GM19238 (cell line): ENCODE results near the gene NELFA.

ENCODE experiments used
- DNase-seq: peaks from one replicate; pipeline ENCODE4 v3.0.0; 2011; ENCODE audit warnings: low spot score; ENCODE audit not compliant: insufficient read length

NELFA gene

DNA sequence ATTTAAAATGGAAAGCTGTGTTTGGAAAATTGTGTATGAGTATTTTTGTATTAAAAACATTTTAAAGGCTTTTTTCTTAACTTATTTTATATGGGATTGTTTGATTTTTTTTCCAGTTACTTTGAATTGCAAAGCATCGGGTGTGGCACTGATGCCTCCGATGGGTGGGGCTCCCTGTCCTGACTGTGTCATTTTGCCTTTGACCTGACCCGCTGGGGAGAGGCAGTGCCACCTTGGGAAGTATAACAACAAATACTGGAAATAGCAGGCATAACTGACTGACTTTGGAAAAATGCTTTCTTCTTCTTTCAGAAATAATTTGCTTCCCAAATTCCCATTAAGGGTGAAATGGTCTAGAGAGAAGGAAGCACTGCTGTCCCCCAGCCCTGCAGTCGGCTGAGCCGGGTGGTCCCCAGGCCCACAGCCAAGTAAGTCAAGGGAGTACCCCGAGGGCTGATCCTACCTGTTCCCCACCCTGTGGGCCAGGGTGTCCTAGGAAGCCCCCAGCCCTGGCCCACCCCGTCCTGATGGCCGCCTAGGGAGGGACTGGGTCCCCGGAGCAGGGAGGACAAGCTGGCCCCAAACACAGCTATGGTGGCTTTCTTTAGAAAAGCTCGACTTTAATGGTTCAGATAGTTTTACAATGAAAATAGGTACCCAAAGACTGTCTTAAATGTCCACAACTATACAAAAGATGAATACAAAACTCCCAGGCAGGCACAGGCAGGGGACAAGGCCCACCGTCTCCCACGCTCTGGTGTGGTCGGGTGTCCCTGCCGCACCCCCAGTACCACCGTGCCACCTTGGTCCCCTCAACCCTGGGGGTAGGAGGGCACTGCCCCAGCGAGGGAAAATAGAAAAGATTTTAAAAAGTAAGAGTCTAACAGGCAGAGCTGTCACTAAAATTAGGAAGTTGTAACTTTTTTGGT is 26.4 kb downstream of the NELFA start:
- DNase-seq = no peak

DNA sequence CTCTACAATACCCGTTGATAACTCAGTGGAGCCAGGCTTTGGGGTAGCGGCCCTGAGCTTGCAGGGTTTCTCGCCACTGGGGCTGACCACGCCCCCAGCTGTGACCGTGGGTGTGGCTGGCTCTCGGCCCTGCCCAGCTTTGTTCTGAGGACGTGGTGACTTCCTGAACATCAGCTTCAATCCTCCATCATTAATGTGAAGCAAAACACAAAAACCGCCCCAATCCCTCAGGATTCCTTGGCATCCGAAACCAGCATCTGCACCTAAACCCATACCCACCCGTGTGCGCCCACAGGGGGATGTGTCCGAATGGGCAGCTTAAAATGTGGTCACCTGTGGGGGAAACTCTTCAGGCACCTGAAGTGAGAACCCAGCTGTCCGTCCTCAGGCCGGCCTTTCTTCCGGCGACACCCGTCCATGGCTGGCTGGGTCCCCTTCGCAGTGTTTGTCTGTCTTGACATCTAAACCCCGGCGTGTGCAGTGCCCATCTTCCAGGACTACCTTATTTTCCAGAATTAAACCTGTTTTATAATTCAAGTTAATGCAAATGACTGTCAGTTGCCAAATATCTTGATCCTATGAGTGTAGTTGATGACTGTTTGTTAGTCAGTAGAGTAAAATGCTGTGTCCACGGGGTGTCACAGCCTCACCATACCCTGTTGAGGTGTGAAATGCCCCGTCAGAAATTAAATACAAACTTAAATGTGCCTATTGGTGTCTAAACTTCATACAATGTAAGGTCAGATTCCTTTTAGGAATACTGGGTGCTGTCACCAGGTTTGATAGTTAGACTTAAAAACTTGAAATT is 27.3 kb downstream of the NELFA start:
- DNase-seq = no peak

DNA sequence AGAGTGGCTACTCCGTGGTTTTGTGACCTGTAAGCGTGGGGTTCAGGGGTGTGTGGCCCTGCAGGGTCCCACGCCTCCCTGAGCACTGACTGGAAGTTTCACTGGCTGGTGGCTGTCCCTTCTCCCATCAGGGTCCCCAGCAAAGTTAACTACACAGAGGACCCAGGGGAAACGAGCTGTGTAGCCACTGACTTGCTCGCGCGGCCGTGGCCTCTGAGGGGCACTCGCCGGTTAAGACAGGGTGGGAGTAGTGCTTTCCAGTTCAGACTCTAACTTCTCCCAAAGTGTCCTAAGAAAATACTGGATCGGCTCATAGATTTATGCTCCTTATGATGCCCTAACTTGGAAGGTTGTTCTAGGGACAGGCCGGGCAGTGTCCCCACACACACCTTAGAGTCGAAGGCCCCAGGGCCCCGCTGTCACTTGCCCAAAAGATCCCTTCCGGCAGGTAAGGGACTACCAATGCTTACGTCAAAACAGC is 28.2 kb downstream of the NELFA start:
- no peak for DNase-seq

DNA sequence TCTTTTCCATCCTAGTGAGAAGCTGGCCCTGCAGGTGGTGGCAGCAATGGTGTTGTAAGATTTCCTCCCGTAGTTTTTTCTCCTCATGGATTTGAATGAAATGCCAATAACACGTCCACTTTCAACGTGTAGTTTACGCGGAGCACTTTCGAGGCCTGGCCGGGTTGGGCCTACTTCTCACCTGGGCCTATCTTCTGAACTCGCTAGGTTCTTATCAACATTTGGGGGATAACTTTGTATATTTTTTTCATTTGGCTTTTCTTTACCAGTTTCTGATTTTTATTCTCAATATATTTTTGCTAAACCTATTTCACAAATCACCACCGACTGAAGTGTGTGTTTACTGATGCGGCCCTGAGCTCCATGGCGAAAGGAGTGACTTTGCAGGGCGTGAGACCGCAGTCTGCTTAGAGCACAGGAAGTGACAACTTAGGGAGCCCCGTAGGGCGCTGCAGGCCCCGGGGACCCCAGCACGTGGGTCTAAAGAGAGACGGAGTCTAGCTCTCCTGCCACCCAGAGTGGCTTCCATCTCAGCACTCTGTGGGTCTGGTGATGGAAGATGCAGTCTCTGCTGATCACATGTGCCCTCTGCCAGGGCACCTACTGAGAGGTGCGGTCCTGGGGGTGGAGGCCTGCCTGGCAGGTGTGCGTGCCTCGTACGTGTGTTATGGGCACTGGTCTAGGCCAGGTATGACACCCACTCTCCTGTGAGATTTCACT is 29.1 kb downstream of the NELFA start:
- DNase-seq = no peak

DNA sequence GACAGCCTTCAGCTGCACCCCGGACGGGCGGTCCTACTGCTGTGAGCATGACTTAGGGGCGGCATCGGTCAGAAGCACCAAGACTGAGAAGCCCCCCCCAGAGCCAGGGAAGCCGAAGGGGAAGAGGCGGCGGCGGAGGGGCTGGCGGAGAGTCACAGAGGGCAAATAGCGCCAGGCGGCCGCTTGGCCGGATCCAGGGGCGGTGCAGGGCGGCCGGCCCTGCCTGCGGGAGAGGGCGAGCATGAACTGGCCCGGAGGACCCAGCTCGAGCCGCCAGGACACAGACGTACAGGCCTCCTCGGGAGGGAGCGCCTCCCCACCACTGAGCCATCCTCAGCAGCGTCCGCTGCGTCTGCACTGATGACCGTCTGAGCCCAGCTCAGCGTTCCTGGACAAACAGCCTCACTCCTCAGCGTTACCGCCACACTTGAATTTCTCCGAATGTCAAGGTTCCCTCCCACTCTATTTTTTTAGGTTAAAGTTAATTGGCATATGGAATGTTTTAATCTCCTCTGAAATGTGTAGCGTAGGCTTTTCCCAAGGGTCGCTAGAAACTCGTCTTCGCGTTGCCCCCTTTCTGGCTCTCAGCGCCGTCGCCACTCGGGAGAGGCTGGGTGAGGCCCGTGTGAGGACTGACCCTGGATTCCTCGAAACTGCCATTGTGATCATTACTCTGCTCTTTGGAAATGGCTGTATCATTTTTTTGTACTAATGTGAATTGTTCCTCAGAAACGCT is 29.9 kb downstream of the NELFA start:
- no peak for DNase-seq

DNA sequence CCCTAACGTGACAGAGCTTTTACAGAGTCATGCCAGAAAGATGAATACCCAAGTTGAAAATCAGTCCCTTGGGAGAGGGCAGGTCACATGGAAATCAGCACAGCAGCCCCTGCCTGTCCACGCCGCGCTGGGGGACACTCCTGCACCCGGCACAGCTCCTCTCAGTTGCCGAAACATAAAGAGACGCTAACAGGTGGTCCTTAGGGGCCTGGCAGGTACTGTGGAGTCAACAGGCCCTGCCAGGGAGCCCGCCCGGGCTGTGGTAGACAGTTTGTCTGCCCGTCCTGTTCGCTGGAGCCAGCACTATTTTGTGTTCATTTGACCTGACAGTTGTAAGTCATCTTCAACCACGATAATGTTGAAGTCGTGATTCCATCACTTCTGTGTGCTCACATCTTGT is 30.5 kb downstream of the NELFA start:
- DNase-seq = no peak

DNA sequence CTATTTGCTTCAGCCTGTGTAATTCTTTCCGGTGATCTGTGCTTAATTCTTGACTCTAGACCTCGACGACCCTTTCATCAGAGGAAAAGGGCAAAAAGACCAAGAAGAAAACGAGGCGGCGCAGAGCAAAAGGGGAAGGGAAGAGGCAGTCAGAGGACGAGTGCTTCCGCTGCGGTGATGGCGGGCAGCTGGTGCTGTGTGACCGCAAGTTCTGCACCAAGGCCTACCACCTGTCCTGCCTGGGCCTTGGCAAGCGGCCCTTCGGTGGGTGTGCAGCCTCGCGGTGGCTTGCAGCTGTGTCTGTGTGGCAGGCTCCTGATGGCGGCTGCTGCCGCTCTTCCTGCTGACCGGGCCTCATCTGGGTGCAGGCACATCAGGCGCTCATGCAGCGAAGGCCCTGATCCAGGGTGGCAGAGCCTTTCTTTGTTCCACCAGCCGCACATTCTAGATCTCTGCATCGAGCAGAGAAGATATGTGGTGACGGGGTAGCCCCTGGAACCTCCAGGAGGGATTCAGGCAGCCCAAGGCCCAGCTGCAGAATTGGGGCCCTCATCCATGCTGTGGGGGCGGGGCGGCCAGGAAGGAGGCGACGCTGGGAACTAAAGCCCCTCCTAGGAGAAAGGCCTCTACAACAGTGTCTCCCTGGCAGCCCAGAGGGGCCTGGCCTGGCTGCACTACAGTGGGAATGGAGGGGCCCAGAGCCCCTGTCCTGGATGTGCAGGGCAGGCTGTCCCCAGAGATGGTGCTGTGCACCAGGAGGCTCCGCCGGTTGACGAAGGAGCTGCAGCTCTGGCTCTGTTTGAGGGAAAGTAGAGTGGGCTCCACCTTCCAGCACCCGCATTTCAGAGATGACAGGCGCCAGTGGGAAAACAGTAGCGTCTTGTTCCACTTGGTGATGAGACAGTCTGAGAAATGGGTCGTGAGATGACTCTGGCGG is 32.1 kb downstream of the NELFA start:
- DNase-seq = no peak

DNA sequence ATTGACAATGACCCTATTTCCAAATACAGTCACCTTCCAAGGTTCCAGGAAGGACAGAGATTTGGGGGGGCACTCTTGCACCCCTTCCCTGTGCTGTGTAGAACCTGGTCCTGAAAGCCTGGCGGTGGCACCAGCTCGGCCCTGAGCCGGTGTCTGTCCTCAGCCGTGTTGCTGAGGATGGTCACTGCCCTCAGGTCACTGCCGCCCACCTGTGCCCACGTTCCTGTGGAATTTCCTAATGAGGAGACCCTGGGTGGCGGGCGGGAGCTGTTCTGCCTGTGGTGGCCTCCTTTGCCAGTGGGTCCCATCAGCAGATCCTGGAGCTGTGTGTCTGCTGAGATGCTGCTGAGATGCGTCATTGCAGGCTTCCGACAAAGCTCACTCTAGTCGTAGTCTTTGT is 32.9 kb downstream of the NELFA start:
- no peak for DNase-seq

DNA sequence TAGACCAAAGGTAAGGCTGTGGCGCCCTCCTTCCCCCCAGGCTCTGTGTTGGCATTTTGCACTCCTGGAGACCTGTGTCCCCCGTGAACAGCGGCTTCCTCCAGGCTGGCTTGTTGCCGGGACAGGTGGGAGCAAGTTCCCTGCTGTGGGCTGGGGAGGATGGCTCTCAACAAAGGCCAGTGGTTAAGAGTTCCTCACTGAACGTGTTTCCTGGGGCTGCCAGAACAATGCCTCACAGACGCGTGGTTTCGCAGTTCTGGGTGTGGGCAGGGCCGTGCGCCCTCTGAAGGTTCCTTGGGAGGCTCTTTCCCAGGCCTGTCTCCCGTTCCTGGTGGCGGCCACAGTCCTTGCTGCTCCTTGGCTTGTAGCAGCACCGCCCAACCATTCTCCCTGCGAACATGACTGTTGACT is 33.4 kb downstream of the NELFA start:
- no peak for DNase-seq

DNA sequence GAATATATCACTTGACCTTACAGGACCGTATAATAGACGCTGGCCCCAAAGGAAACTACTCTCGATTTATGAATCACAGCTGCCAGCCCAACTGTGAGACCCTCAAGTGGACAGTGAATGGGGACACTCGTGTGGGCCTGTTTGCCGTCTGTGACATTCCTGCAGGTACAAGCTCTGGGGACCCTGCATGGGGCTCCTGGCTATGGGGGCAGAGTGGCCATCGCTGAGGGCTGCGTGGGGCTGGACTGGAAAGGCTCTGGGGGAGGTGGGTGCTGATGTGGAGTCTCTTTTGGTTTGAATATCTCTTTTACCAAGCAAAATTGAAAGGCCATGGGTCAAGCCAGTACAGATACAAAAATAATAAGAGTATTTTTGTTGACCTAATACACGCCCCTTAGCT is 33.9 kb downstream of the NELFA start:
- no peak for DNase-seq

DNA sequence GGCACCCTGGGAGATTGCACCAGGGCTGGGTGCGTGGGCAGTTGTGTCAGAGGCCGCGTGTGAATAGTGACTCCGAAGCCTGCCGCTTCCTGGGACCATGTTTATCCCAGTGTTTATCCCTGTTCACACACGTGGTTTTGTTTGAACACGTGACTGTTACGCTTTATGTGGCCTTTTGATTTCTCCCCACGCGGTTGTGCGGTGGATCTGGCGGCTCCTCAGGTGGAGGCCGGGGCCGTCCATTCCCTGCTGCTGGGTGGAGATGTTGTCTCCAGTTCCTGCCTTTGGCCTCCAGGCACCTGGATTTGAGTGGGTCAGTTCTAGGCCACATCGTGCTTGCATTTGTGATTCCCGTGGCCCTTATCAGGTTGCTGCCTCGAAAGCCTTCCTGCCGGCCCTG is 35.1 kb downstream of the NELFA start:
- no peak for DNase-seq

DNA sequence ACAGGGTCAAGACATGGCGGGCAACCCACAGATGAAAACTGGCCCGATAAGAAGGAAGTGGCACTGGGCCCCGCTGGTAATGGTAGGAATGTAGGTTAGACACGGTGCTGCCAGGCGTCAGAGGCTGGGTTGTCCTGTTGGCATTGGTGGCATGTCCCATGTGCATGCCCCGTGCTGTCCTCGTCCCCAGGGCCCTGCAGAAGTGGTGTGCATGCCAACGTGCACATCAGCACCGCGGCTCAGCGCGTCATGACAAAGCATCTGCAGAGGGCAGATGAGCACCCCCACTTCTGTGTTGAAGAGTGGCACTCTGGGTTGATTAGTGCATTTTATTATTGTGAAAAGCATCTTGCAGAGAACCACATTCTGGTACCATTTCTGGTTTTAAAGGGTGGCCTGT is 35.6 kb downstream of the NELFA start:
- no peak for DNase-seq

DNA sequence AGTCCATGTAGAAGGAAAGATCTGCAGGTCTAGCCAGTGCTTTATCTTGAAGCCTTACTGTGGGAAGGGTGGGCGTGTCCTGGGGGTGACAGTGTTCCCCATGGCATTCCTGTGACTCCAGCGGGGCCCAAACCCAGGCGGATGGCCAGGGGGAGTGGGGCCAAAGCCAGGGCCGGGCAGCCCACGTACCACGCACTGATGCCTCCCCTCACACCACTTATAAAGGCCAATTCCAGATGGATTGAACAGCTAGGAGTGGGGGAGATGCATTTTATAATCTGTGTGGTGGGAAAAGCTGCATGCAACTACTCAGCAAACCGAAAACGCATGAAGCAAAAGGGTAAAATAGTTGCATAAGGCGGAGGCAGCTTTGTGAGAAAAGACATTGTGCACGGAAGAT is 36.4 kb downstream of the NELFA start:
- DNase-seq = no peak

DNA sequence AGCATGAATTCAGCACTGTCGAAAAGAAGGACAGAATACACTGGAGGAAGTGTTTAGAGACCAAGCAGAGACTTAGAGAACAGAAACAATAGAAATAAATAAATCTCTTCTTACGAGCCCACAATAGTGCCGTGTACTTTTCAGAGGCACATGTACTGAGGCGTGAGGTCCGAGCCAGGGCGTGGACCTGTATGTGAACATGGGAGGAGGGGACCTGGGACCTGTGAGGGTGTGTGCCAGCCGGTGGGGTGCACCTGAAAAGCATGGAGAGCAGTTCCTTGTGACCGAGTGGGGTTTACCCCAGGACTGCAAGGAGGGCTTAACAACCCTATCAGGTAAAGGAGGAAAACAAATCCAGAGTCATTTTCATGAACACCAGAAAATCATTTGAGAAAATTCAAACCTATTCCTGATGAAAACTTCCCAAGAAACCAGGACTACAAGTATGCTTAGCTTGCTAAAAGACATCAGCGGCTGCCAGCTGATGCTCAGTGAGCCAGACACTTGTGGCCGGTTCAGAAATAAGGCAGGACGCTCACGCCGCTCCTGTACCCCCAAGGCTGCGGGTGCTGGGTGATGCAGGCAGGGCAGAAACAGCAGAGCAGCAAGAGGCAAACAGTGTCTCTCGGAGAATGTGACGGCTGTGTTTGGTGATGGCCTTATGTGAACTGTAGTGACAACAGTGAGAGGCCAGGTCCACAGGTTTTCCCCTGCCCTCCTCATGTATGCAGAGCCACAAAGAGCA is 37.1 kb downstream of the NELFA start:
- no peak for DNase-seq

DNA sequence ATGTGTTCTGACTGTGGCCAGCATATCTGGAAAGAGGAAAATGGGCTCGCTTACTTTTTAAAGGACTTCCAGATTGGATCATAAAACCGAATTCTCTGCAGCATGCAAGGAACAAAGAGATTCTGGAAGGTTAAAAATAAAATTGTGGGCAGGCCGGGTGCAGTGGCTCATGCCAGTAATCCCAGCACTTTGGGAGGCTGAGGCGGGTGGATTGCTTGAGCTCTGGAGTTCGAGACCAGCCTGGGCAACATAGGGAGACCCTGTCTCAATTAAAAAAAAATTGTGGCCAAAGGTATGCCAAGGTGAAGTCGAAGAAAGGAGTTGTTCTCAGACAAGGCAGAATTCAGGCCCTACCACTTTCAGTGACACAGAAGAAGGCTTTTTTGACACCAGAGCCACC is 37.8 kb downstream of the NELFA start:
- DNase-seq = no peak

DNA sequence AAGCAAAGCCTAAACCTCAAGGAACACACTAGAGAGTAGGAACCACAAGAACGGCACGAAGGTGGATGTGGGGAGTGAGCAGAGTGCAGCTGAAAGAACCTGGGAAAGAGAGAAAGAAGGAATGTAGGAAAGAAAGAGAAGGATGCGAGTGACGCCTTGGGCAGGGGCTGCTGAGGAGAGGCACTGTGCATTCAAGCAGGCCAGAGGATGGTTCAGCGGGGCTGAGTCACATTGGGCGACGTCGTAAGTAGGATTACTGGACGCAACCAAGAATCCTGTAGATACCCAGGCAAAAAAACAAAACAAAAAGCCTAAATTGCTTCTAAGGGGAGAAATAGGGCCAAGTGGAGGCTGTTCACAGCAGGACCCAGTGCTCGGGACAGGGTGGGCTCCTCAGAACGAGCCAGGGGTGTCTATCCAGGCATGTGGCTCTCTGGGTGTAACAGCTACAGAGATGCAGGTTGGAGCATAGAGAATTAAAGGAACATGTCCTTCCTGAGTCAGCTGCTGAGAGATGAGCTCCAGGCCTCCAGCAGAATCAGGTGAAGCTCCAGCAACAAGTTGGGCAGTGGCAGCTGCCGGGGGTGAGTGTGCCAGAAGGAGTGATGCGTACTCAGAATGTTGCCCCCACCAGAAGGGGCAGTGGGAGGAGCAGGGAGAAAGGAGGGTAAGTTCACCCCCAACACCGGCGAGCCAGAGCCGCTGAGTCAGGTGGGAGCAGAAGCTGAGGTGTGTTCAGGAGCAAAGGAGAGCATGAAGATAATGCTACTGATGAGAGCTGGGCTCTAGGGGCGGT is 38.6 kb downstream of the NELFA start:
- DNase-seq = no peak

DNA sequence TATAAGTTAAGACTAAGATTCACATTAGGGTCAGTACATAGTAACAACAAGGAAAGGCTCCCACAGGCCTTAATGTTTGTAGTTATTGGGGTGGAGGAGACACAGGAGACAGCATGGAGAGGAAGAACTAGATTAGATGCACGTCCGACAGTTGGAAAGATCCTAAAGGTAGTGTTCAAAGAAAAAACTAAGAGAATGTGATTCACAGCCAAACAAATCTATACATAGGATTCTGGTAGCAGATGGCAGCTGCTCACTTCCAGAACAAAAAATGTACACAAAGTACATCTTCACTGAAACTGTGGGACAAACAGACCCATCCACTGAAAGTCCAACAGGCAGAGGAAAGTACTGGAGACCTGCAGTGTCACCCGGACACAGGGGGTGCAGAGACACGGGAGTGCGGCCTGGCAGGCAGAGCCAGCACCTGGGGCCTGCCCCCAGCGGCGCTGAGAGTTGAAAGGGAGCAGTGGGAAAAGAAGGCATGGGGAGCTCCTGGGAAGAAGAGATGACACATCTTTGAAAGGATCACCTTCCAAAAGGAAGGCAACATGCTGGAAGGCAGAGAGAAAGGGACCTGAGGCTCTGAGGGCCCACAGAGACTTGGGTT is 40.0 kb downstream of the NELFA start:
- DNase-seq = no peak

DNA sequence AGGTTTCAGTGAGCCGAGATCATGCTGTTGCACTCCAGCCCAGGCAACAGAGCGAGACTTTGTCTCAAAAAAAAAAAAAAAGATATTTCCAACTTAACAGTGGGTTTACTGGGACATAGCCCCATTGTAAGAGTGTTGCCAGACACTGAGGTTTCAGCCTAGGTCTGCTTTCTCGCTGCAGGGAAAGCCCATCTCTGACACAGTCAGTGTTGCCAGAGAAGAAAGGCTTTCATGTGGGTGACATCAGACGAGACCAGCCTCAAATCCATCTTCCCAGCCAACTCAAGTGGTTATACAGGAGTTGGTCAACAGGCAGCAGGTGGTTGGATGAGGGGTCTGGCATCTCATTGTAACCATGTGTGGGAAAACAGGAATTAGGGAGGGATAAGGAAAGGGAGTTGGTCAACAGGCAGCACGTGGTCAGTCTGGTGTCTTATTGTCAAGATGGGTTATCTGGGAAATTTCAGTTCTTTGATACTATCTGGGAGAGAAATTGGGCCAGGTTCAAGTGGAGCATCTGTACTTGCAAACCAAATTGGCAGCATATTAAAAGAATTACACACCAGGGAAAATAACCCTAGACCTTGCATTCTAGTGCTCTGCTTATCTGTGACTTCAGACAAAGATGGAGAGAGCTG is 41.1 kb downstream of the NELFA start:
- no peak for DNase-seq
